Stimulated activated naive CD4-positive, alpha-beta T cell (primary cell): ENCODE data around the gene COL4A2.

Experiments
- DNase-seq, 6 experiments: peaks; one replicate each; lab custom pipeline; 2025; lab: John Stamatoyannopoulos, UW

COL4A2 gene

DNA sequence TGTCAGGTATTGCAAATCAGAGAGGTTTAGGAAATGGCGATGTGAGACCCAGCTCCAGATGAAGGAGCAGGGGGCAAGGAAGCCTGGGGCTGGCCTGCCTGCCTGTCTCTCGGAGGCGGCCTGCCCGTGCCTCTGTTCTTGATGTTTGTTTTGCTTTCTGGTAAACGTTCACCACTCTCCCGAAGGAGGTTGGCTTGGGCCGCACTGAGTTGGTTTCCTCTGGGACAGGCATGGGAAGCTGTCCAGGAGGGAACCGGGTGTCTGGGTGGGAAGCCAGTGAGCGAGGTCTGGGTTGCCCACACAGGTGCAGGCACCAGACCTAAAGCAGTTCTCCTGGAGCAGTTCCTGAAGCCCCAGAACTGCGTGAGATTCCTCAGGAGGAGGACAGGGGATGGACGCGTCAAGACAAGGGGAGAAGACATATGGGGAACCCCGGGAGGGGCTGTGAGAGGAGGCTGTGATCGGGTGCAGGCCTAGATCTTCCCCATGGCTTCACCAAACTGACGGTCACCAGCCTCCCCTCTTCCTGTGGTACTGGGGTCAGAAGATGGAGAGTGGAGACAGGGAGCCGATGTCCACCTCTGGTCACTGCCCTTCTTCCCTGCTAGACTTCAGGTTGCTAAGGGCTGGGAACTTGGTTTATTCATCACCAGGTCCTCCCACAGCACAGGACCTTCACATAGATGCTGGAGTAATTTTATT, 15.2 kb downstream of the COL4A2 start:
- no peak for DNase-seq

DNA sequence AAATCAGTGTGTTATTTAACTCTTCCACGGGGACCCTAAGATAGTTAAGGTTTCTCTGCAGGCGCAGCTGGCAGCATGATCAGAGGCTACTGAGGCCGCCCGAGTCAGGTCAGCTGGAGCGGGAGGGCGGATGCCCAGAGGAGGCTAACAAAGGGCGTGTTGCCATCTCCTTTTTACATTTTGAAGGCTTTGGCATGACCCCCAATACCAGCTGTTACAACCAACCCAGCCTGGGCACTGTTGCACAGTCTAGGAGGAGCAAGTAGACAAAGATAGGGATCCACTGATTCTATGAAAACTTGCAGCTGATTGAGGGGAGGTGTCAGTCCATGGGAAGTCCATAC, 15.7 kb downstream of the COL4A2 start:
- DNase-seq: no peak

GRCh38 chr13:110323172-110323891, 16.2 kb downstream of the COL4A2 start:
- no peak for DNase-seq

DNA sequence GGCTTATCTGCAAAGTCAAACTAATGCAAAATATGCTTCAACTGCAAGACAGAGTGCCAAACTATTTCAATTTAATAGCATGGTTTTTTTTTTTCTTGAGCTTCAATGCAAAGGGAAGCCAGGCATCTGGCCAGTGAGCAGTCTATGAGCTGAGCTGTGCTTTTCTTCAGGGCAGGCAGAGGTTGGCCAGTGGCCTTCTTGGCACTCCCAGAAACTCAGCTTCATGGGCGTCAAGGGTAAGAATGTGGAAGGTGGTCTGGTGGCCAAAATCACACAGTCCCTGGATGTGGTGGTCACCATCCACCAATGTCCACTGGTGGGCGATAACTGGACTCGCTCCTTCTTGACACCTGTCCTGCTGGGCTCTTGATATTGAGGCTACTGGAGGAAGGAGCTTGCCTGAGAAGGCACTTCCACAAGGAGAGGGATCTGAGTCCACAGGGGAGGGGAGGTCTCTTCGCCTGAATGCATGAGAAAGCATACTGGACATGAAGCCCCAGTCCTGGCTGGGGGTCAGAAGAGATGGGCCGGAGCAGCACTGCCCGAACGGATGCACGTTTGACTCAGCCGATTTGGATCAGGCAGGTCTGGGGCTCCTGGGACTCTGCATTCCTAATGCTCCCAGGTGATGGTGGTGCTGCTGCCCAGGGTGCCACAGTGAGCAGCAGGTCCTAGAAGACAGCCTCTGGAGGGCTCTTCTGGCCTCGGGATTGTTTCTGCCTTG, 17.1 kb downstream of the COL4A2 start:
- DNase-seq: no peak

GRCh38 chr13:110326263-110326904, 19.3 kb downstream of the COL4A2 start:
- DNase-seq: no peak

DNA sequence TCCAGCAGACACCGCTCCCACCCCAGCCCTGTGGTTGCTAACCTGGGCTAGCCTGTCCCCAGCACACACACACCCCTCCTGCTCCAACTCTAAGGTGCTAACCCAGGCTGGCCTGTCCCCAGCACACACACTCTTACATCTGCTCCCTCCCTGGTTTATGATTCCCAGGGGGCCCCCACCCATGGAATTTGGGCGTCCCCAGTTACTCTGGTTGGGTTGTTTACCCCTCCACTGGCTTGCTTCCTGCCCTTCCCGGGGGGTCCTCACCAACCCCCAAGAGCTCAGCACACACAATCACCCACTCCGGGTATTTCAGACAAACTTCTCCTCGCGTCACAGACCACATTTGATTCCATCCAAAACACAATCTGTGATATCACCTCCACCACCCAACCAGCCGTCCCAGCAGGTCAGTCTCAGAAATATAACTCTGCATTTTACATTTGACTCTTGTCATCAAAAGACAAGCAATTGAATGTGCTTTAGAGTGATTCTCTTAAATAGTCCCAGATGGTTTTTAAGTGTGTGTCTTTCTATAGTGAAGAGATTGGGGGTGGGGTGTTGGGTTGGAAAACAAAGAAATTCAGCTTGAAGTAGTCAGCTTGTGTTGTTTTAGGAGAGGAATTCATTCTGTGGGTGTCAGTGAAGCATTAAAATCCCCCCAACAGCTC, 20.1 kb downstream of the COL4A2 start:
- no peak for DNase-seq

- DNase-seq: no peak
Observed at GRCh38 chr13:110328573-110328972, 21.5 kb downstream of the COL4A2 start.

- no peak for DNase-seq
Observed at GRCh38 chr13:110329258-110329657, 22.2 kb downstream of the COL4A2 start.

GRCh38 chr13:110329798-110330461, 22.8 kb downstream of the COL4A2 start:
- no peak for DNase-seq

- DNase-seq: no peak
Observed at GRCh38 chr13:110330491-110331011, 23.5 kb downstream of the COL4A2 start.

GRCh38 chr13:110331362-110331761, 24.3 kb downstream of the COL4A2 start:
- DNase-seq: no peak

GRCh38 chr13:110332750-110333149, 25.7 kb downstream of the COL4A2 start:
- DNase-seq: no peak

DNA sequence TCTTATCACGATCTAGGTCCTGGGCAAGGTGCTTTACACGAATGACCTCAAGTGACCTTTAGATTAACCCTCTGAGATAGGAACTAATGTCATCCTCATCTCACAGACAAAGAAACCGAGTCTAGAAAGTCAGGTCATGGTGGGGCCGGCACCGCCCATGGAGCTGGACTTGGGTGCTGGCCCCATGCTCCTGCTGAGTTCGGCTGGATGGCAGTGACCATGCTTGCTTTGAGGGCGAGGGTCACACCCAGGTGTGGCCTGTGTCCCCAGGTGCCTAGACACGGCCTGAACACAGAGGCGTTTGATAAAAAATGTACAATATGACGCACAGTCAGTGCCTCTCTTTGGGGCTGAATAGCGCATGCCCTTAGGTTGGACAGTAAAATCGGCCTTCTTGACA, 26.8 kb downstream of the COL4A2 start:
- DNase-seq: no peak

GRCh38 chr13:110334256-110334655, 27.2 kb downstream of the COL4A2 start:
- DNase-seq: no peak

DNA sequence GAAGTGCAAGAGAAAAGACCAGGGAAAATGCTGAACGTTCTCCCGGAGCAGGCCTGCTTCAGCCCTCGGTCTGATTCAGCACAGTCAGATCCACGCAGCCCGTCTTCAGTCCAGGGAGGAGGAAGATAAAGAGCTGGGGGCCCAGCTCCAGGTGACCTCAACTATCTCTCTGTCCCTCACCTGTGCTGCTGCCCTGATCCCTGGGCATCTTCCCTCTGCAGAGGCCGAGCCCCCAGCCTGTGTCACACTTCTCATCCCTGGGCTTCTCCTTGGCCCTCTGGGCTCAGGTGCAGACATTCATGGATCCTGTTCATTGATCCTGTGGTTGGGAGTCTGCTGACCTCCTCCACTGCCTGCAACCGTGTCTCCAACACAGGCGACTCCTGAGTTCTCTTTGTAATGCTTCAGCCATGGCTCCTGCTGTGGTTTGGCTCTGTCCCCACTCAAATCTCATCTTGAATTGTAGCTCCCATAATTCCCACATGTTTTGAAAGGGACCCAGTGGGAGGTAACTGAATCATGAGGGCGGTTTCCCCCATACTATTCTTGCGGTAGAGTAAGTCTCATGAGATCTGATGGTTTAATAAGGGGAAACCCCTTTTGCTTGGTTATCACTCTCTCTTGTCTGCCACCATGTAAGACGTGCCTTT, 27.9 kb downstream of the COL4A2 start:
- no peak for DNase-seq

GRCh38 chr13:110336108-110336507, 29.0 kb downstream of the COL4A2 start:
- no peak for DNase-seq

GRCh38 chr13:110336681-110337080, 29.6 kb downstream of the COL4A2 start:
- DNase-seq: no peak

DNA sequence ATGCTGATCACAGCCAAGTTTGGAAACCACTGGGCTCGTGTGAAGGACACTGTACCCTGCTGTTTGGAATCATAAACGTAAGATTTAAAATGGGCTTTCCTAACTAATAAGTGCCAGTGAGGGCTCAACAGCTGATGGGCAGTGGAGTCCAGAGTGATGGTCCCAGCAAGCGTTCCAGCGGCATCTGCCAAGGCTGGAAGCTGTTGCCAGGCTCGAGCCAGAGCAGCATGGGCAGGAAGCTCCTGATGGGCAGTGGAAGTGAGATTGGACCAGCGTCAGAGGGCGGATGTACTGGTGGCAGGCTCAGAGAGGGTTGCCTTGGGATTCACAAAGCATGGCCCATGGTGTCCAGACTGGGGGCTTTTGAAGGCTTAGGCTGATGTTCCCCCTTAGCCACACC, 30.2 kb downstream of the COL4A2 start:
- no peak for DNase-seq

- no peak for DNase-seq
Observed at GRCh38 chr13:110338441-110339101, 31.5 kb downstream of the COL4A2 start.

DNA sequence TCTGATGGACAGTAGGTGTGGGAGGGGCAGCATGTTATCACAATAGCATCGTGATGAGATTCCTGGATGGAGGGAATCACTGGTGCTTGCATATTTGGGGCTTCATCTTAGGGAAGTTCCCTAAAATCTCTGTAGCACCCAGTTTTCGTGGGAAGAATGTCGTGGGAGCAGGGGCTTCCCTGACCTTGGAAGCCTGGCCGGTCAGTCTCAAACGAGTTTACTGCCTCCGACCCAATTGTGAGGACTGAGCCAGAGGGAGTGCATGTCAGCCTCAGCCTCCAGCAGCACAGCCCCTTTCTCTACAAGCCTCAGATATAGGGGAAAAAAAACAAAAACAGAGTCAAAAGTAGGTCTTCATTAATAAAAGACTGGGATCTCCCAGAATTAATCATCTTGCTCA, 32.2 kb downstream of the COL4A2 start:
- DNase-seq: no peak
